Measurements from ENCODE around the gene GARNL3. TPM values are rescaled to one million over a fixed set of nuclear protein-coding genes. Genes with fewer than 3 reads are reported as not detected.

Gene GARNL3, protein sequence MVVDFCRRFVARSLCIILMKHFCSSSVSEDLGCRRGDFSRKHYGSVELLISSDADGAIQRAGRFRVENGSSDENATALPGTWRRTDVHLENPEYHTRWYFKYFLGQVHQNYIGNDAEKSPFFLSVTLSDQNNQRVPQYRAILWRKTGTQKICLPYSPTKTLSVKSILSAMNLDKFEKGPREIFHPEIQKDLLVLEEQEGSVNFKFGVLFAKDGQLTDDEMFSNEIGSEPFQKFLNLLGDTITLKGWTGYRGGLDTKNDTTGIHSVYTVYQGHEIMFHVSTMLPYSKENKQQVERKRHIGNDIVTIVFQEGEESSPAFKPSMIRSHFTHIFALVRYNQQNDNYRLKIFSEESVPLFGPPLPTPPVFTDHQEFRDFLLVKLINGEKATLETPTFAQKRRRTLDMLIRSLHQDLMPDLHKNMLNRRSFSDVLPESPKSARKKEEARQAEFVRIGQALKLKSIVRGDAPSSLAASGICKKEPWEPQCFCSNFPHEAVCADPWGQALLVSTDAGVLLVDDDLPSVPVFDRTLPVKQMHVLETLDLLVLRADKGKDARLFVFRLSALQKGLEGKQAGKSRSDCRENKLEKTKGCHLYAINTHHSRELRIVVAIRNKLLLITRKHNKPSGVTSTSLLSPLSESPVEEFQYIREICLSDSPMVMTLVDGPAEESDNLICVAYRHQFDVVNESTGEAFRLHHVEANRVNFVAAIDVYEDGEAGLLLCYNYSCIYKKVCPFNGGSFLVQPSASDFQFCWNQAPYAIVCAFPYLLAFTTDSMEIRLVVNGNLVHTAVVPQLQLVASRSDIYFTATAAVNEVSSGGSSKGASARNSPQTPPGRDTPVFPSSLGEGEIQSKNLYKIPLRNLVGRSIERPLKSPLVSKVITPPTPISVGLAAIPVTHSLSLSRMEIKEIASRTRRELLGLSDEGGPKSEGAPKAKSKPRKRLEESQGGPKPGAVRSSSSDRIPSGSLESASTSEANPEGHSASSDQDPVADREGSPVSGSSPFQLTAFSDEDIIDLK
- total RNA-seq: 1.6 and 3.3 TPM in 2 replicates

DNA sequence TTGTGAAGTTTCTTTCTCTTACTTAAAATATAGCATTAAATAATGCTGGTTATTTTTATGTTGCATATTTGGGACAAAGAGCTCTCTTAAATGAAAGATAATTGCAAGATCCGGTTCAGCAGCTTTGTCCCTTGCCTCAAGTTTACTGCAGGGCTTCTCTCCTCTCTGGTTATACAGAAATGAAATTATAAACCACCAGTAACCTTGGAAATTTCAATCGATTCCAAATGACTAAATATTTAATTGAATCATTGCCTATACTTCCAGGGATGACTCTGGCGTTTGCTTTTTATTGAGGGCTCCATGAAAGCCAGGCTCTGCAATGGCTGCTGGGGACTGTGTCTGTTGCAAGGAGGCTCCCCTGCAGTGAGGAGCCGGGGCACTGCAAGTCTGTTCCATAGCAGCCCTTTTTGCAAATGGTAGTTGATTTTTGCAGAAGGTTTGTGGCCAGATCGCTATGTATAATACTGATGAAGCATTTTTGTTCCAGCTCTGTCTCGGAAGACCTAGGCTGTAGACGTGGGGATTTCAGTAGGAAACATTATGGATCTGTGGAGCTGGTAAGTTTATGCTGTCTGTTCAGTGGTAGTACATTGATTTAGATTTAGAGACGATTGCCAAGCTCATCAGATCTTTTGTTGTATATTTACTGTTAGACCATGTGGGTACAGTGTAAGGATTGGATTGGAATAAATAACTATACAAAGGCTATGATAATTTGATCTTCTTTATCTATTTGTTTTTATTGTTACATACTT, at the start of gene GARNL3:
Gene GARNL3 (plus strand): TSS at position 313 of the 758 bp plus-strand sequence. CDS start 104 bp downstream, at position 417.

DNA sequence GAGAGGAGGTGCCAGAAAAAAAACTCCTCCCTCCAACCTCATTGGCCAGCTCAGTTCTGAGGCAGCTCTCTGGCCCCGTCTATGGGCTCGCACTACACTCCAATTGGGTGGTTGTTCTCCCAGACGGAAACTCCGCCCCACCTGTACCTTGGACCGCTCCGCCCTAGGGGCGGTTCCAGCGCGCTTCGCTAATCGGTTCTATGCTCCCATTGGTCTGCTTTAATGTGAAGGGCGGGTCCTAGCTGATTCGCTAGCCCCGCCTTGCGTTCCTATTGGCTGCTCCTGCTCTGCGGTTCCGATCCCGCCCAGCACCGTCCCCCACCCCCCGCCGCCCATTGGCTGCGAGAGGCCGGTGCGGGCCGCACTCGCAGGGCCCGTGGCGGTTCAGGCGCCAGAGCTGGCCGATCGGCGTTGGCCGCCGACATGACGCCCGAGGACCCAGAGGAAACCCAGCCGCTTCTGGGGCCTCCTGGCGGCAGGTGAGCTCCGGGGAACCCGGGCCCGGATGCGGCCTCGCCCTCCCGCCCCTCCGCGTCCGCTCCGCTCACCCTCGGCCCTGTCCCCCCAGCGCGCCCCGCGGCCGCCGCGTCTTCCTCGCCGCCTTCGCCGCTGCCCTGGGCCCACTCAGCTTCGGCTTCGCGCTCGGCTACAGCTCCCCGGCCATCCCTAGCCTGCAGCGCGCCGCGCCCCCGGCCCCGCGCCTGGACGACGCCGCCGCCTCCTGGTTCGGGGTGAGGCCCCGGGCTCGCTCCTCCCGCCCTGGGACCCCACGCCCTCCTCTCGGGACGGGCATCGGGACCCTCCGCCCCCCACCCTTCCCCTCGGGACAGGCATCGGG, 132.5 kb downstream of the GARNL3 start, which contains the start of gene SLC2A8:
Gene SLC2A8 (plus strand): TSS at position 362 of the 838 bp plus-strand sequence. CDS start 62 bp downstream, at position 424.

DNA sequence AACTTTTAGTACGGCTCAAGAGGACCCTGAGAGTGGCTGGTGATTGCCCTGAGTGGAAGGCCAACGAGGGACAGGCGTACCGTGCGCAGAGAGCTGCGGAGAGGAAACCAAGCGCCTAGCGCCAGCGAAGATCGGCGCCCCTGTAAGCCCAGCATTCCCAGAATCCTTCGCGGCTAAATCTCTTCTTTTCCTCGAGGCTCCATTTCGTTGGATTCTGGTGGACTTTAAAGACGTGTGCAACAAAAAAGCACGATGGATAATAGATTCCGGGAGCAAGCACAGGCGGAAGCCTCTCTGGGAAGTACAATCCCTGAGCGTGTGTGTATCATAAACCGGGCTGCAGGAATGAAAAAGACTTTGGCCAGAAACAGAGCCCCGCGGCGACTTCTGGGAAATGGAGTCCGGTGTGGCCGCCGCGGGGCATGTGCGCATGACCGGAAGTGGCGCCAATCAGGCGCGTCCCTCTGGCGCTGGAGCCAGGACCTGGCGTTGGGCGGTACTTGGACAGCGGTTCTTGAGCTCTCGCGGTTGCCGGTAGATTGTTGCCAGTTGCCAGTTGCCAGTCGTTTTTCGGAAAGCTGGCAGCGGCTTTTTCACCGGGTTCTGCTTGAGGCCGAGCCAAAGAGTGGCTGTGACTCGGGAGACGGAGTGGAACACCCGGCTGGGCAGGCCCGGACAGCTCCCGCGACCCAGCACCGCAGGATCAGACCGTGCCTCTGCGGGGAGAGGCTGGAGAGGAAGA, 159.5 kb downstream of the GARNL3 start, which contains the start of gene ZNF79:
Gene ZNF79 (plus strand): TSS at position 449 of the 742 bp plus-strand sequence. CDS start 406 bp downstream, outside the sequence.

Other genes starting within 250 kb of the GARNL3 start
- gene ANGPTL2, start 142.1 kb upstream of the GARNL3 start, total RNA-seq: 12.0 and 14.6 TPM in 2 replicates
- gene SLC2A8, start 132.4 kb downstream of the GARNL3 start, total RNA-seq: 9.9 and 11.5 TPM in 2 replicates
- 11.7 and 16.0 TPM in 2 replicates for gene ZNF79, start 159.6 kb downstream of the GARNL3 start, total RNA-seq
- gene RPL12, start 186.6 kb downstream of the GARNL3 start, total RNA-seq: 727 and 1,092 TPM in 2 replicates
- gene LRSAM1, start 186.7 kb downstream of the GARNL3 start, total RNA-seq: 10.0 and 13.6 TPM in 2 replicates

Data from bladder microvascular endothelial cell (primary cell).